Measurements from ENCODE around the gene ANKRD31. TPM values are rescaled to one million over a fixed set of nuclear protein-coding genes. Genes with fewer than 3 reads are reported as not detected.
"Not testable (repeated sequence)": the region's sequence is repeated elsewhere in the genome, so short reads cannot be mapped to it uniquely, and the experiment has no call there.

ANKRD31 gene
- total RNA-seq, 4 donors from 2014 or later, result 0.16 TPM; not detected in 3

DNA sequence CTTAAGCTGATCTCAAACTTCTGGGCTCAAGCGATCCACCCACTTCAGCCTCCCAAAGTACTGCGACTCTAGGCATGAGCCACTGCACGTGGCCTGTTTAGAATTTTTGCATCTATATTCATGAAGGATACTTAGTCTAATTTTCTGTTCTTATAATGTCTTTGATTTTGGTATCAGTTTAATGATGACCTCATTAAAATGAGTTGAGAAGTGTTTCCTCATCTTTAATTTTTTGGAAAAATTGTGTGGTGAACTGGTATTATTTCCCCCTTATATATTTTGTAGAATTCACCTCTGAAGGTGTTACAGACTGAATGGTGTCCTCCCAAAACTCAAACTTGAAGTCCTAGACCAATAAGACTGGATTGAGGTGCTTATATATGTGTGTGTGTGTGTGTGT lies 46.5 kb downstream of the ANKRD31 start:
- no peak overlapping the region for H3K4me3 ChIP-seq
- peaks cover 5% of the 10 kb centered on the region for H3K27me3 ChIP-seq
- H3K27ac ChIP-seq, result no peak overlapping the region
- H3K36me3 ChIP-seq, result no peaks in the 10 kb centered on the region
- in situ Hi-C loops (cut with MboI; ENCODE audit: low pct_ligation_motif_present in 1 of 4, low pct_unique_long_range_greater_than_20kb in 1 of 4, low sequenced_read_pairs in 3 of 4) (no loop called here), intact Hi-C loops (cut with DNase I; ENCODE audit: low total_unique reads) (no loop called here)
- TF ChIP-seq, protein P1, sequence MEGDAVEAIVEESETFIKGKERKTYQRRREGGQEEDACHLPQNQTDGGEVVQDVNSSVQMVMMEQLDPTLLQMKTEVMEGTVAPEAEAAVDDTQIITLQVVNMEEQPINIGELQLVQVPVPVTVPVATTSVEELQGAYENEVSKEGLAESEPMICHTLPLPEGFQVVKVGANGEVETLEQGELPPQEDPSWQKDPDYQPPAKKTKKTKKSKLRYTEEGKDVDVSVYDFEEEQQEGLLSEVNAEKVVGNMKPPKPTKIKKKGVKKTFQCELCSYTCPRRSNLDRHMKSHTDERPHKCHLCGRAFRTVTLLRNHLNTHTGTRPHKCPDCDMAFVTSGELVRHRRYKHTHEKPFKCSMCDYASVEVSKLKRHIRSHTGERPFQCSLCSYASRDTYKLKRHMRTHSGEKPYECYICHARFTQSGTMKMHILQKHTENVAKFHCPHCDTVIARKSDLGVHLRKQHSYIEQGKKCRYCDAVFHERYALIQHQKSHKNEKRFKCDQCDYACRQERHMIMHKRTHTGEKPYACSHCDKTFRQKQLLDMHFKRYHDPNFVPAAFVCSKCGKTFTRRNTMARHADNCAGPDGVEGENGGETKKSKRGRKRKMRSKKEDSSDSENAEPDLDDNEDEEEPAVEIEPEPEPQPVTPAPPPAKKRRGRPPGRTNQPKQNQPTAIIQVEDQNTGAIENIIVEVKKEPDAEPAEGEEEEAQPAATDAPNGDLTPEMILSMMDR (IDR thresholded peaks at IDR 0.05), result no peak
- TF ChIP-seq EP300 (IDR thresholded peaks at IDR 0.05; ENCODE audit: low read depth), result no peak
- no peak for TF ChIP-seq POLR2A (IDR thresholded peaks at IDR 0.05)
- no peak for TF ChIP-seq POLR2AphosphoS5 (IDR thresholded peaks at IDR 0.05)
- no peaks in the 10 kb centered on the region for H3K9me3 ChIP-seq
- H3K4me1 ChIP-seq, result no peaks in the 10 kb centered on the region
- no peak for DNase-seq
- WGBS, 2 donors (ENCODE audit: low coverage in 1 of 2), result 72 to 95% methylated on average over 3 of the region's 3 CpGs

DNA sequence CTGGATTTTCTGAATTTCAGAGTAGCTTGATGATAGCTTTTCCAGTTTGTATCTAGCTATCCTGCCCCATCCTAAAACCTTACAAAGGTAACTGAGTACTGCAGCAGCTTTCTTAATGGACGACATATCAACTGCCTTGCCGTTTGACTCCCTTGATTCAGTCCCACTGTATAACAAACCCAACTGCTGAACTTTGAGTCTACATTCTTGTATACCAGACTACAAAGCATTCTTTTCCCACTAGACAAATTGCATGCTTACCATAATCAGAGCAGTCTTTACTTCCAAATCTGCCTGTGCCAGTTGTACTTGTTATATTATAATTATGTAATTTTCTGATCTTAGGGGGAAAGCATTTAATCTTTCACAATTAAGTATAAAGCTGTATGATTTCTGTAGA lies 47.3 kb downstream of the ANKRD31 start:
- peaks cover 5% of the 10 kb centered on the region for H3K27me3 ChIP-seq
- 80 to 95% methylated on average over 2 of the region's 2 CpGs for WGBS, 2 donors (ENCODE audit: low coverage in 1 of 2)
- no peak overlapping the region for H3K4me3 ChIP-seq
- TF ChIP-seq POLR2A (IDR thresholded peaks at IDR 0.05), result no peak
- no peak for TF ChIP-seq POLR2AphosphoS5 (IDR thresholded peaks at IDR 0.05)
- TF ChIP-seq, protein P1 (IDR thresholded peaks at IDR 0.05), result no peak
- no peak for TF ChIP-seq EP300 (IDR thresholded peaks at IDR 0.05; ENCODE audit: low read depth)
- no peak for DNase-seq
- intact Hi-C loops (cut with DNase I; ENCODE audit: low total_unique reads), result no loop called here
- in situ Hi-C loops (cut with MboI; ENCODE audit: low pct_ligation_motif_present in 1 of 4, low pct_unique_long_range_greater_than_20kb in 1 of 4, low sequenced_read_pairs in 3 of 4), result no loop called here
- H3K27ac ChIP-seq, result no peak overlapping the region
- no peaks in the 10 kb centered on the region for H3K36me3 ChIP-seq
- H3K4me1 ChIP-seq, result no peaks in the 10 kb centered on the region
- H3K9me3 ChIP-seq, result no peaks in the 10 kb centered on the region

DNA sequence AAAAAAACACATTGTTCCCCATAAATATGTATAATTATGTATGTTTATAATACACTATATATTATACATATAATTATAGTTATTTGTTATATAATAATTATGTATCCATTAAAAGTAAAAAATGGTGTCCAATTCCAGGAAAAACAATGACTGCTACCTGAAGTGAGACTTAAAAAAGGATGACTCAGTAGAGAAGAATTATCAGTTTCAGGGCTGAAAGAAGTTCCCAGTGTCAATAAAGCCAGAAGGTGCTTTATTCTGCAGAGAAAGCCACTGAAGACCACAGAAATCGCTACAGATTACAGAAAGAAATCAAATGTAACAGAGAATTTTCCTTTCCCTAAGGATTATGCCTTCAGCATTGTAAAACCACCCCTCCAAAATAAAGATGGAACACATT lies 50.9 kb downstream of the ANKRD31 start:
- Histone ChIP-seq H3K4me1 (no peaks in the 10 kb centered on the region), H3K4me3 (no peak overlapping the region), H3K27me3 (no peaks in the 10 kb centered on the region), H3K27ac (no peak overlapping the region), H3K36me3 (no peaks in the 10 kb centered on the region), H3K9me3 (no peaks in the 10 kb centered on the region)
- in situ Hi-C loops (cut with MboI; ENCODE audit: low pct_ligation_motif_present in 1 of 4, low pct_unique_long_range_greater_than_20kb in 1 of 4, low sequenced_read_pairs in 3 of 4), result no loop called here
- no peak for DNase-seq
- TF ChIP-seq, protein P1 (IDR thresholded peaks at IDR 0.05), result no peak
- no peak for TF ChIP-seq POLR2AphosphoS5 (IDR thresholded peaks at IDR 0.05)
- TF ChIP-seq EP300 (IDR thresholded peaks at IDR 0.05; ENCODE audit: low read depth), result no peak
- no peak for TF ChIP-seq POLR2A (IDR thresholded peaks at IDR 0.05)
- intact Hi-C loops (cut with DNase I; ENCODE audit: low total_unique reads), result no loop called here
- WGBS, 2 donors (ENCODE audit: low coverage in 1 of 2), result 73 to 100% methylated on average over 1 of the region's 1 CpG

DNA sequence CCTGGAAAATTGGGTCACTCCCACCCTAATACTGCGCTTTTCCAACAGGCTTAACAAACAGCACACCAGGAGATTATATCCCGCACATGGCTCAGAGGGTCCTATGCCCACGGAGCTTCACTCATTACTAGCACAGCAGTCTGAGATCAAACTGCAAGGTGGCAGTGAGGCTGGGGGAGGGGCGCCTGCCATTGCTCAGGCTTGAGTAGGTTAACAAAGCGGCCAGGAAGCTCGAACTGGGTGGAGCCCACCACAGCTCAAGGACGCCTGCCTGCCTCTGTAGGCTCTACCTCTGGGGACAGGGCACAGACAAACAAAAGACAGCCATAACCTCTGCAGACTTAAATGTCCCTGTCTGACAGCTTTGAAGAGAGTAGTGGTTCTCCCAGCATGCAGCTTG lies 60.7 kb downstream of the ANKRD31 start:
- in situ Hi-C loops (cut with MboI; ENCODE audit: low pct_ligation_motif_present in 1 of 4, low pct_unique_long_range_greater_than_20kb in 1 of 4, low sequenced_read_pairs in 3 of 4); intact Hi-C loops (cut with DNase I; ENCODE audit: low total_unique reads): not testable (repeated sequence)
- 93% methylated on average over 7 of the region's 7 CpGs; no CpG with 5 or more reads in 1 of the 2 donors for WGBS, 2 donors (ENCODE audit: low coverage in 1 of 2)

DNA sequence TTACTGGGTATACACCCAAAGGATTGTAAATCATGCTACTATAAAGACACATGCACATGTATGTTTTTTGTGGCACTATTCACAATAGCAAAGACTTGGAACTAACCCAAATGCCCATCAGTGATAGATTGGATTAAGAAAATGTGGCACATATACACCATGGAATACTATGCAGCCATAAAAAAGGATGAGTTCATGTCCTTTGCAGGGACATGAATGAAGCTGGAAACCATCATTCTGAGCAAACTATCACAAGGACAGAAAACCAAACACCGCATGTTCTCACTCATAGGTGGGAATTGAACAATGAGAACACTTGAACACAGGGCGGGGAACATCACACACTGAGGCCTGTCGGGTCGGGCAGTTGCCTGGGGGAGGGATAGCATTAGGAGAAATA lies 61.8 kb downstream of the ANKRD31 start:
- WGBS, 2 donors (ENCODE audit: low coverage in 1 of 2), result 90 to 97% methylated on average over 4 of the region's 4 CpGs
- H3K27me3 ChIP-seq; in situ Hi-C loops (cut with MboI; ENCODE audit: low pct_ligation_motif_present in 1 of 4, low pct_unique_long_range_greater_than_20kb in 1 of 4, low sequenced_read_pairs in 3 of 4); H3K4me1 ChIP-seq; H3K36me3 ChIP-seq; H3K27ac ChIP-seq; H3K9me3 ChIP-seq; intact Hi-C loops (cut with DNase I; ENCODE audit: low total_unique reads); DNase-seq; H3K4me3 ChIP-seq: not testable (repeated sequence)

More for the DNA sequence above, 60.7 kb downstream of the ANKRD31 start:
- H3K4me1 ChIP-seq, H3K9me3 ChIP-seq, DNase-seq, H3K36me3 ChIP-seq, H3K4me3 ChIP-seq, H3K27me3 ChIP-seq, H3K27ac ChIP-seq: not testable (repeated sequence)
